ENCODE data around the gene WDR45.

The WDR45 gene

GRCh38 chrX:49066690-49067089 lies 13.0 kb downstream of the WDR45 start:
- CTCF ChIA-PET: no interaction called here
- H3K9me3 ChIP-seq (ENCODE audit: control insufficient read depth, insufficient read depth, low read depth, low read length): no peaks in the 10 kb centered on the region
- no peaks in the 10 kb centered on the region for H3K4me1 ChIP-seq (ENCODE audit: control insufficient read depth, insufficient read depth, low read length)
- H3K4me3 ChIP-seq (ENCODE audit: low read depth, low read length): no peak overlapping the region
- peaks cover 0 to 40% of the 10 kb centered on the region in 2 experiments; a peak in 1 of 3 replicates for H3K36me3 ChIP-seq (ENCODE audit: control insufficient read depth in 2 of 2, insufficient read depth in 1 of 2, low read length in 2 of 2)
- POLR2A ChIA-PET: no interaction called here
- TF ChIP-seq ZNF341 (tag by site-specific recombination; IDR thresholded peaks at IDR 0.05; ENCODE audit: low read depth) (peak; percentile 84), HOXA7 (CRISPR knock-in tag; IDR thresholded peaks at IDR 0.05; ENCODE audit: borderline replicate concordance) (no peak)
- no peak overlapping the region for H3K27ac ChIP-seq (ENCODE audit: extremely low read depth, low read depth, low read length)

- POLR2A ChIA-PET: no interaction called here
- Histone ChIP-seq H3K4me1 (ENCODE audit: control insufficient read depth, insufficient read depth, low read length) (no peaks in the 10 kb centered on the region), H3K36me3 (ENCODE audit: control insufficient read depth in 2 of 2, insufficient read depth in 1 of 2, low read length in 2 of 2) (peaks cover 0 to 39% of the 10 kb centered on the region in 2 experiments; a peak in 1 of 3 replicates), H3K4me3 (ENCODE audit: low read depth, low read length) (no peak overlapping the region), H3K9me3 (ENCODE audit: control insufficient read depth, insufficient read depth, low read depth, low read length) (no peaks in the 10 kb centered on the region), H3K27ac (ENCODE audit: extremely low read depth, low read depth, low read length) (no peak overlapping the region)
- TF ChIP-seq ZBTB17 (tag by site-specific recombination; IDR thresholded peaks at IDR 0.05) (no peak), ZNF571 (tag by site-specific recombination; IDR thresholded peaks at IDR 0.05) (no peak), ZNF664 (tag by site-specific recombination; IDR thresholded peaks at IDR 0.05) (peak; percentile 84)
- TF ChIP-seq, protein P1, sequence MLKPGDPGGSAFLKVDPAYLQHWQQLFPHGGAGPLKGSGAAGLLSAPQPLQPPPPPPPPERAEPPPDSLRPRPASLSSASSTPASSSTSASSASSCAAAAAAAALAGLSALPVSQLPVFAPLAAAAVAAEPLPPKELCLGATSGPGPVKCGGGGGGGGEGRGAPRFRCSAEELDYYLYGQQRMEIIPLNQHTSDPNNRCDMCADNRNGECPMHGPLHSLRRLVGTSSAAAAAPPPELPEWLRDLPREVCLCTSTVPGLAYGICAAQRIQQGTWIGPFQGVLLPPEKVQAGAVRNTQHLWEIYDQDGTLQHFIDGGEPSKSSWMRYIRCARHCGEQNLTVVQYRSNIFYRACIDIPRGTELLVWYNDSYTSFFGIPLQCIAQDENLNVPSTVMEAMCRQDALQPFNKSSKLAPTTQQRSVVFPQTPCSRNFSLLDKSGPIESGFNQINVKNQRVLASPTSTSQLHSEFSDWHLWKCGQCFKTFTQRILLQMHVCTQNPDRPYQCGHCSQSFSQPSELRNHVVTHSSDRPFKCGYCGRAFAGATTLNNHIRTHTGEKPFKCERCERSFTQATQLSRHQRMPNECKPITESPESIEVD (tag by site-specific recombination; IDR thresholded peaks at IDR 0.05): no peak
- CTCF ChIA-PET: no interaction called here
Observed at GRCh38 chrX:49066278-49066677, 13.4 kb downstream of the WDR45 start.

GRCh38 chrX:49064735-49065134 lies 15.0 kb downstream of the WDR45 start:
- H3K36me3 ChIP-seq (ENCODE audit: control insufficient read depth in 2 of 2, insufficient read depth in 1 of 2, low read length in 2 of 2): peaks cover 0 to 41% of the 10 kb centered on the region in 2 experiments; a peak in 1 of 3 replicates
- H3K4me3 ChIP-seq (ENCODE audit: low read depth, low read length): no peak overlapping the region
- TF ChIP-seq ZNF19 (tag by site-specific recombination; IDR thresholded peaks at IDR 0.05; ENCODE audit: low read depth): no peak
- no peak for TF ChIP-seq ZNF274 (IDR thresholded peaks at IDR 0.05; ENCODE audit: low read length)
- no peak for TF ChIP-seq ZNF274 (tag by site-specific recombination; IDR thresholded peaks at IDR 0.05; ENCODE audit: borderline replicate concordance)
- no peak for TF ChIP-seq ZNF701 (tag by site-specific recombination; IDR thresholded peaks at IDR 0.05)
- no peak for TF ChIP-seq ZNF266 (tag by site-specific recombination; IDR thresholded peaks at IDR 0.05; ENCODE audit: low read depth)
- no peak for TF ChIP-seq HOXA7 (CRISPR knock-in tag; IDR thresholded peaks at IDR 0.05; ENCODE audit: borderline replicate concordance)
- TF ChIP-seq ZNF398 (tag by site-specific recombination; IDR thresholded peaks at IDR 0.05): no peak
- no peak for TF ChIP-seq ZNF311 (tag by site-specific recombination; IDR thresholded peaks at IDR 0.05; ENCODE audit: borderline replicate concordance)
- TF ChIP-seq ZNF473 (tag by site-specific recombination; IDR thresholded peaks at IDR 0.05): no peak
- TF ChIP-seq ZBTB11 (tag by site-specific recombination; conservative IDR thresholded peaks at IDR 0.05; ENCODE audit: low read depth): no peak
- no peak for TF ChIP-seq ZNF155 (tag by site-specific recombination; IDR thresholded peaks at IDR 0.05)
- TF ChIP-seq ZNF37A (tag by site-specific recombination; IDR thresholded peaks at IDR 0.05): no peak
- no peak for TF ChIP-seq ZNF610 (tag by site-specific recombination; IDR thresholded peaks at IDR 0.05; ENCODE audit: borderline replicate concordance)
- no peak for TF ChIP-seq REPIN1 (tag by site-specific recombination; IDR thresholded peaks at IDR 0.05; ENCODE audit: low read depth)
- ChIA-PET POLR2A (no interaction called here), CTCF (no interaction called here)
- H3K4me1 ChIP-seq (ENCODE audit: control insufficient read depth, insufficient read depth, low read length): no peaks in the 10 kb centered on the region
- no peak overlapping the region for H3K27ac ChIP-seq (ENCODE audit: extremely low read depth, low read depth, low read length)
- H3K9me3 ChIP-seq (ENCODE audit: control insufficient read depth, insufficient read depth, low read depth, low read length): no peaks in the 10 kb centered on the region

Measured in HEK293 (cell line).